HEK293 (cell line): ENCODE measurements around the gene ATG10.
"Not testable (repeated sequence)": the region's sequence is repeated elsewhere in the genome, so short reads cannot be mapped to it uniquely, and the experiment has no call there.

Experiments
- CTCF ChIA-PET: fragments of 350-600 bp; formaldehyde crosslinking; extraction: SDS; loops from one replicate; lab custom pipeline; 2021; ENCODE audit warnings: antibody characterized with exemption; lab: Yijun Ruan, JAX
- POLR2A ChIA-PET: fragments of 300-600 bp; formaldehyde crosslinking; extraction: SDS; loops from one replicate; lab custom pipeline; 2020; ENCODE audit warnings: antibody characterized with exemption, inconsistent platforms; lab: Yijun Ruan, JAX
- H3K27ac ChIP-seq: fragments of 200-500 bp; sonication (Bioruptor generic); 2 replicates; pipeline ENCODE4 v1.5.1; 2014; ENCODE audit warnings: low read depth, low read length, control low read depth, inconsistent platforms; ENCODE audit errors: extremely low read depth
- H3K36me3 ChIP-seq, 2 experiments: fragments of 200-500 bp in 1 of 2; sonication (Bioruptor generic) in 1 of 2; 1 replicate in 1 of 2; 2 replicates in 1 of 2; pipeline ENCODE4 v1.5.1; 2014 to 2017; ENCODE audit warnings: inconsistent platforms in 2 of 2, low read length in 2 of 2; ENCODE audit not compliant: control insufficient read depth in 2 of 2, insufficient read depth in 1 of 2
- H3K4me1 ChIP-seq: fragments of 200-500 bp; sonication (Bioruptor generic); 2 replicates; pipeline ENCODE4 v1.5.1; 2014; ENCODE audit warnings: mild to moderate bottlenecking, low read length, inconsistent platforms; ENCODE audit not compliant: control insufficient read depth, insufficient read depth
- H3K4me3 ChIP-seq: 2 replicates; pipeline ENCODE4 v1.5.1; 2011; ENCODE audit warnings: low read depth, mild to moderate bottlenecking, control low read depth, low read length, moderate library complexity
- H3K9me3 ChIP-seq: fragments of 200-500 bp; sonication (Bioruptor generic); 2 replicates; pipeline ENCODE4 v1.5.1; 2014; ENCODE audit warnings: low read depth, low read length, inconsistent platforms; ENCODE audit not compliant: control insufficient read depth, insufficient read depth
- GFI1B ChIP-seq: fragments of 450-650 bp; formaldehyde crosslinking; IDR thresholded peaks from 2 replicates; pipeline ENCODE4 v1.5.1; 2016; ENCODE audit warnings: missing biosample characterization, missing genetic modification characterization
- HOXC10 ChIP-seq: sonication (generic); formaldehyde crosslinking; IDR thresholded peaks from 2 replicates; pipeline ENCODE4 v1.8.1; 2023; ENCODE audit warnings: mild to moderate bottlenecking, missing genetic modification reagents
- KLF1 ChIP-seq: fragments of 450-650 bp; formaldehyde crosslinking; IDR thresholded peaks from 2 replicates; pipeline ENCODE4 v1.5.1; 2016; ENCODE audit warnings: missing biosample characterization, missing genetic modification characterization
- KLF8 ChIP-seq: fragments of 450-650 bp; formaldehyde crosslinking; IDR thresholded peaks from 2 replicates; pipeline ENCODE4 v1.5.1; 2016; ENCODE audit warnings: missing biosample characterization, missing genetic modification characterization
- KLF9 ChIP-seq: fragments of 450-650 bp; formaldehyde crosslinking; IDR thresholded peaks from 2 replicates; pipeline ENCODE4 v1.5.1; 2016; ENCODE audit warnings: missing biosample characterization, missing genetic modification characterization, low read depth
- MYNN ChIP-seq: fragments of 450-650 bp; formaldehyde crosslinking; IDR thresholded peaks from 2 replicates; pipeline ENCODE4 v1.5.1; 2016; ENCODE audit warnings: missing biosample characterization, missing genetic modification characterization, borderline replicate concordance
- SCRT1 ChIP-seq: fragments of 450-650 bp; formaldehyde crosslinking; IDR thresholded peaks from 2 replicates; pipeline ENCODE4 v1.5.1; 2016; ENCODE audit warnings: missing biosample characterization, missing genetic modification characterization, borderline replicate concordance
- ZNF175 ChIP-seq: fragments of 450-650 bp; formaldehyde crosslinking; IDR thresholded peaks from 2 replicates; pipeline ENCODE4 v1.5.1; 2016; ENCODE audit warnings: missing biosample characterization, missing genetic modification characterization
- ZNF202 ChIP-seq: fragments of 450-650 bp; formaldehyde crosslinking; IDR thresholded peaks from 2 replicates; pipeline ENCODE4 v1.5.1; 2016; ENCODE audit warnings: missing biosample characterization, missing genetic modification characterization, borderline replicate concordance
- ZNF248 ChIP-seq: fragments of 450-650 bp; formaldehyde crosslinking; IDR thresholded peaks from 2 replicates; pipeline ENCODE4 v1.5.1; 2017; ENCODE audit warnings: missing biosample characterization, missing genetic modification characterization
- ZNF292 ChIP-seq: fragments of 450-650 bp; formaldehyde crosslinking; IDR thresholded peaks from 2 replicates; pipeline ENCODE4 v1.5.1; 2016; ENCODE audit warnings: low read depth, missing biosample characterization, missing genetic modification characterization, borderline replicate concordance
- ZNF311 ChIP-seq: fragments of 450-650 bp; formaldehyde crosslinking; IDR thresholded peaks from 2 replicates; pipeline ENCODE4 v1.5.1; 2017; ENCODE audit warnings: missing biosample characterization, missing genetic modification characterization, borderline replicate concordance
- ZNF473 ChIP-seq: fragments of 450-650 bp; formaldehyde crosslinking; IDR thresholded peaks from 2 replicates; pipeline ENCODE4 v1.5.1; 2017; ENCODE audit warnings: missing biosample characterization, missing genetic modification characterization
- ZNF501 ChIP-seq: fragments of 450-650 bp; formaldehyde crosslinking; IDR thresholded peaks from 2 replicates; pipeline ENCODE4 v1.5.1; 2016; ENCODE audit warnings: missing biosample characterization, missing genetic modification characterization
- ZNF514 ChIP-seq: fragments of 450-650 bp; formaldehyde crosslinking; IDR thresholded peaks from 2 replicates; pipeline ENCODE4 v1.5.1; 2016; ENCODE audit warnings: missing biosample characterization, missing genetic modification characterization
- ZNF621 ChIP-seq: fragments of 450-650 bp; formaldehyde crosslinking; IDR thresholded peaks from 2 replicates; pipeline ENCODE4 v1.5.1; 2017; ENCODE audit warnings: missing biosample characterization, missing genetic modification characterization
- ZNF660 ChIP-seq: fragments of 450-650 bp; IDR thresholded peaks from 2 replicates; pipeline ENCODE4 v1.5.1; 2018; ENCODE audit warnings: missing biosample characterization, mild to moderate bottlenecking, missing genetic modification characterization
- ZNF76 ChIP-seq: fragments of 450-650 bp; formaldehyde crosslinking; IDR thresholded peaks from 2 replicates; pipeline ENCODE4; 2016; ENCODE audit warnings: low read depth, missing biosample characterization, missing genetic modification characterization, borderline replicate concordance
- ZNF843 ChIP-seq: fragments of 450-650 bp; formaldehyde crosslinking; IDR thresholded peaks from 2 replicates; pipeline ENCODE4 v1.5.1; 2016; ENCODE audit warnings: missing biosample characterization, missing genetic modification characterization
- ZXDB ChIP-seq: fragments of 450-650 bp; formaldehyde crosslinking; IDR thresholded peaks from 2 replicates; pipeline ENCODE4 v1.5.1; 2016; ENCODE audit warnings: missing biosample characterization, missing genetic modification characterization
- TF ChIP-seq, protein P1 (sequence below): fragments of 450-650 bp; formaldehyde crosslinking; IDR thresholded peaks from 2 replicates; pipeline ENCODE4 v1.5.1; 2016; ENCODE audit warnings: missing biosample characterization, missing genetic modification characterization, low read depth
- TF ChIP-seq, protein P2 (sequence below): fragments of 450-650 bp; formaldehyde crosslinking; IDR thresholded peaks from 2 replicates; pipeline ENCODE4 v1.5.1; 2016; ENCODE audit warnings: missing biosample characterization, missing genetic modification characterization, borderline replicate concordance
- TF ChIP-seq, protein P3 (sequence below): fragments of 450-650 bp; formaldehyde crosslinking; IDR thresholded peaks from 2 replicates; pipeline ENCODE4 v1.5.1; 2017; ENCODE audit warnings: missing biosample characterization, missing genetic modification characterization
- TF ChIP-seq, protein P4 (sequence below): fragments of 450-650 bp; formaldehyde crosslinking; IDR thresholded peaks from 2 replicates; pipeline ENCODE4 v1.5.1; 2017; ENCODE audit warnings: missing biosample characterization, missing genetic modification characterization

ATG10 gene

DNA sequence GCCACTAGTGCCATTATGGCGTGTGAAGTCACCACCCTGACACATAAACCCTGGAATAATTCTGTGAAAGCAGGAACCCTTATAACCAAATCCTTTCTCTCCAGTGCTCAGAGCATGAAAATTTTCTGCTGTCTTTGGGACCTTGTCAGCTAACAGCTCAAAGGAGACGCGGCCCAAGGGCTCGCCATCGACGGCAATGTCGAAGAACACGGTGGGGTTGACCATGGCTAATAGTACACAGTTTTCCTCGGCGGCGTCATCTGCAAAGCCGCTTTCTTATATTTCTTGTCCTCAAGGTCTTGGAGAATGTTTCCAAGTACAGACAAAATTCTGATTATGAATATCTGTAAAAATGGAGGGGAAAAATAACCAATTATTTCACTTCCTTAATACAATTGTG is 38.0 kb downstream of the ATG10 start:
- H3K4me1 ChIP-seq, CTCF ChIA-PET, H3K36me3 ChIP-seq, POLR2A ChIA-PET, H3K4me3 ChIP-seq, H3K27ac ChIP-seq, H3K9me3 ChIP-seq: not testable (repeated sequence)

DNA sequence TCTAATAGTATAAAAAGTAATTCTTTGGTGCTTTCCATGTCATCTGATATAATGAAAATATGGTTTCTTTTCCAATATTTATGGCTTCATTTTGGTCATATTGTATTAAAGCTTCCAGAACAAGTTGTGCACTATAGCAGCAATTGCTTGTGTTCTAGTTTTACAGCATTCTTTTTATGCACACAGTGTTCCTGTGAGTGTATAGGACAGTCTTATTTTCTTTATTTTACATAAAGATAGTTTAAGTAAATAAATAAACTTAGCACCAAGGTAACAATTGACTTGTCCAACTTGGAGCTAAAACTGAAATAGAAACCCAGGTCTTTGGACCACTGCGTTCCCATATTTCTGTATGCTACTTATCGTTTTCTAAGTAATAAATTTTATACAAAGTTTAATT is 38.9 kb downstream of the ATG10 start:
- POLR2A ChIA-PET = no interaction called here
- TF ChIP-seq ZNF660 (no peak), ZNF473 (no peak), ZNF202 (tag by site-specific recombination) (no peak), ZNF175 (tag by site-specific recombination) (no peak), MYNN (no peak), KLF1 (tag by site-specific recombination) (no peak), GFI1B (tag by site-specific recombination) (no peak), HOXC10 (CRISPR knock-in tag) (no peak), ZNF843 (tag by site-specific recombination) (no peak), ZNF76 (no peak), ZNF292 (tag by site-specific recombination) (no peak)
- TF ChIP-seq, protein P1, sequence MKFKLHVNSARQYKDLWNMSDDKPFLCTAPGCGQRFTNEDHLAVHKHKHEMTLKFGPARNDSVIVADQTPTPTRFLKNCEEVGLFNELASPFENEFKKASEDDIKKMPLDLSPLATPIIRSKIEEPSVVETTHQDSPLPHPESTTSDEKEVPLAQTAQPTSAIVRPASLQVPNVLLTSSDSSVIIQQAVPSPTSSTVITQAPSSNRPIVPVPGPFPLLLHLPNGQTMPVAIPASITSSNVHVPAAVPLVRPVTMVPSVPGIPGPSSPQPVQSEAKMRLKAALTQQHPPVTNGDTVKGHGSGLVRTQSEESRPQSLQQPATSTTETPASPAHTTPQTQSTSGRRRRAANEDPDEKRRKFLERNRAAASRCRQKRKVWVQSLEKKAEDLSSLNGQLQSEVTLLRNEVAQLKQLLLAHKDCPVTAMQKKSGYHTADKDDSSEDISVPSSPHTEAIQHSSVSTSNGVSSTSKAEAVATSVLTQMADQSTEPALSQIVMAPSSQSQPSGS = no peak
- TF ChIP-seq, protein P2, sequence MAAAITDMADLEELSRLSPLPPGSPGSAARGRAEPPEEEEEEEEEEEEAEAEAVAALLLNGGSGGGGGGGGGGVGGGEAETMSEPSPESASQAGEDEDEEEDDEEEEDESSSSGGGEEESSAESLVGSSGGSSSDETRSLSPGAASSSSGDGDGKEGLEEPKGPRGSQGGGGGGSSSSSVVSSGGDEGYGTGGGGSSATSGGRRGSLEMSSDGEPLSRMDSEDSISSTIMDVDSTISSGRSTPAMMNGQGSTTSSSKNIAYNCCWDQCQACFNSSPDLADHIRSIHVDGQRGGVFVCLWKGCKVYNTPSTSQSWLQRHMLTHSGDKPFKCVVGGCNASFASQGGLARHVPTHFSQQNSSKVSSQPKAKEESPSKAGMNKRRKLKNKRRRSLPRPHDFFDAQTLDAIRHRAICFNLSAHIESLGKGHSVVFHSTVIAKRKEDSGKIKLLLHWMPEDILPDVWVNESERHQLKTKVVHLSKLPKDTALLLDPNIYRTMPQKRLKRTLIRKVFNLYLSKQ (tag by site-specific recombination) = no peak
- TF ChIP-seq, protein P3, sequence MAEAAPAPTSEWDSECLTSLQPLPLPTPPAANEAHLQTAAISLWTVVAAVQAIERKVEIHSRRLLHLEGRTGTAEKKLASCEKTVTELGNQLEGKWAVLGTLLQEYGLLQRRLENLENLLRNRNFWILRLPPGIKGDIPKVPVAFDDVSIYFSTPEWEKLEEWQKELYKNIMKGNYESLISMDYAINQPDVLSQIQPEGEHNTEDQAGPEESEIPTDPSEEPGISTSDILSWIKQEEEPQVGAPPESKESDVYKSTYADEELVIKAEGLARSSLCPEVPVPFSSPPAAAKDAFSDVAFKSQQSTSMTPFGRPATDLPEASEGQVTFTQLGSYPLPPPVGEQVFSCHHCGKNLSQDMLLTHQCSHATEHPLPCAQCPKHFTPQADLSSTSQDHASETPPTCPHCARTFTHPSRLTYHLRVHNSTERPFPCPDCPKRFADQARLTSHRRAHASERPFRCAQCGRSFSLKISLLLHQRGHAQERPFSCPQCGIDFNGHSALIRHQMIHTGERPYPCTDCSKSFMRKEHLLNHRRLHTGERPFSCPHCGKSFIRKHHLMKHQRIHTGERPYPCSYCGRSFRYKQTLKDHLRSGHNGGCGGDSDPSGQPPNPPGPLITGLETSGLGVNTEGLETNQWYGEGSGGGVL (tag by site-specific recombination) = no peak
- Histone ChIP-seq H3K27ac (no peak overlapping the region), H3K4me1 (no peaks in the 10 kb centered on the region), H3K4me3 (no peak overlapping the region), H3K36me3 (no peaks in the 10 kb centered on the region), H3K9me3 (no peaks in the 10 kb centered on the region)
- CTCF ChIA-PET = interaction anchor here (0.6 kb wide), 1 partner anchor 63 kb away, joined by 3 read pairs; no protein-coding TSS in a partner anchor

DNA sequence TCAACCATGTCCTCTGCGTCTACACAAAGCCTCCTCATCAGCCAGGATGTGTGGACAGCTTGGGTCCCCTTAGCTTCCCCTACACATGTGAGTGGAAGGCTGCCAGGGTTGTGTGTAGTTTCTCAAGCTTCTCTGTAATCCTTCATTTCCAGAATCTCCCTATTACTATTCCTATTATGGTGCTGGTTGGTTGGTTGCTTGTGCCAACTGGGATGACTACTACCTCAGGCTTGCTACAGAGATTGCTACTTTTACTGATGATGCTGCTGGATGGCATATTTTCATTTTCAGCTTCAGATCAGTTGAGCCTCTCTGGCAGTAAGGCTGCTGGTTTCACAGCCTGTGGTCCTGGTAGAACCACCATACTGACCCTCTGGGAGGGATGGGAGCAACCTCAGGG is 39.9 kb downstream of the ATG10 start:
- CTCF ChIA-PET = no interaction called here
- Histone ChIP-seq H3K4me1 (no peaks in the 10 kb centered on the region), H3K4me3 (no peak overlapping the region), H3K36me3 (no peaks in the 10 kb centered on the region), H3K9me3 (no peaks in the 10 kb centered on the region), H3K27ac (no peak overlapping the region)
- POLR2A ChIA-PET = no interaction called here
- TF ChIP-seq ZNF311 (tag by site-specific recombination) (no peak), KLF9 (tag by site-specific recombination) (no peak), ZNF621 (no peak), KLF8 (tag by site-specific recombination) (no peak), ZNF248 (no peak), ZNF501 (tag by site-specific recombination) (no peak), GFI1B (tag by site-specific recombination) (no peak), ZXDB (tag by site-specific recombination) (no peak), ZNF514 (tag by site-specific recombination) (no peak), SCRT1 (no peak)
- TF ChIP-seq, protein P4, sequence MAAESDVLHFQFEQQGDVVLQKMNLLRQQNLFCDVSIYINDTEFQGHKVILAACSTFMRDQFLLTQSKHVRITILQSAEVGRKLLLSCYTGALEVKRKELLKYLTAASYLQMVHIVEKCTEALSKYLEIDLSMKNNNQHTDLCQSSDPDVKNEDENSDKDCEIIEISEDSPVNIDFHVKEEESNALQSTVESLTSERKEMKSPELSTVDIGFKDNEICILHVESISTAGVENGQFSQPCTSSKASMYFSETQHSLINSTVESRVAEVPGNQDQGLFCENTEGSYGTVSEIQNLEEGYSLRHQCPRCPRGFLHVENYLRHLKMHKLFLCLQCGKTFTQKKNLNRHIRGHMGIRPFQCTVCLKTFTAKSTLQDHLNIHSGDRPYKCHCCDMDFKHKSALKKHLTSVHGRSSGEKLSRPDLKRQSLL = no peak

DNA sequence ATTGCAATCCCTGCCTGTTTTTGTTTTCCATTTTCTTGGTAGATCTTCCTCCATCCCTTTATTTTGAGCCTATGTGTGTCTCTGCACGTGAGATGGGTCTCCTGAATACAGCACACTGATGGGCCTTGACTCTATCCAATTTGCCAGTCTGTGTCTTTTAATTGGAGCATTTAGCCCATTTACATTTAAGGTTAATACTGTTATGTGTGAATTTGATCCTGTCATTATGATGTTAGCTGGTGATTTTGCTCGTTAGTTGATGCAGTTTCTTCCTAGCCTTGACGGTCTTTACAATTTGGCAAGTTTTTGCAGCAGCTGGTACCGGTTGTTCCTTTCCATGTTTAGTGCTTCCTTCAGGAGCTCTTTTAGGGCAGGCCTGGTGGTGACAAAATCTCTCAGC is 42.8 kb downstream of the ATG10 start:
- H3K27ac ChIP-seq, H3K36me3 ChIP-seq, CTCF ChIA-PET, H3K9me3 ChIP-seq, POLR2A ChIA-PET, H3K4me3 ChIP-seq, H3K4me1 ChIP-seq: not testable (repeated sequence)
